Measurements from ENCODE around the gene DMRTA1.
"Not testable (repeated sequence)": the region's sequence is repeated elsewhere in the genome, so short reads cannot be mapped to it uniquely, and the experiment has no call there.

Gene DMRTA1

DNA sequence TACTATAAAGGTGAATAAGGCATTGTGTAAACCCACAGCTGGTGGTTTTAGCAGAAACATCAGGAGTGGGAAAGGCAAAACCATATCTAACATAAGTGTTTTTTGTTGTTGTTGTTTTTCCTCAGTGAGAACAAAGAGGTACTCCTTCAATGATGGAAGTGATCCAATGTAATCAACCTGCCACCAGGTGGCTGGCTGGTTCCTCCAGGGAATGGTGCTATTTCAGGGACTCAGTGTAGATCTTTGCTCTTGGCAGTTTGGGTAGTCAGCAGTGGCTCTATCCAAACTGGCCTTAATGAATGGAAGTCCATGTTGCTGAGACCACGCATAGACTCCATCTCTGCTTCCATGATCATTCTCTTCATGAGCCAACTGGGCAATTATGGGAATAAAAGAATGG is 10.8 kb downstream of the DMRTA1 start:
- DNase-seq (ENCODE audit: low read depth in 1 of 2, low spot score in 1 of 2), result no peak

DNA sequence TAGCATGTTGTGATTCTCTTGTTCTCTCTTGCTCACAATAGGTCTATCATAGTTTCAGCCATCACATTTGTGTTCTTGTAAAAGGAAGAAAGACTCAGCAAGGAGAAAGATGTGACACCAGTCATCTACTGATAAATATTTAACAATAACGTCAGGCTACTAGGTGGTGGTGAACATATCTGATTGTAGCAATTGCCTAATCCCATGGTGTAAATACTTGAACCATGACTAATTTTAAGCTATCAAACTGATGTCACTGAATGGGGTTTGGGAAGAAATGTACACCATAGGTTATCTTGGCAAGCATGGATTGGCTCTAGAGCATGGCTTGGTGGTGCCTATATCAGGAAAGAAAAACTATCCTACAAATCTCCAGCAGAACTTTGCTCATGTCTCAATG is 16.6 kb downstream of the DMRTA1 start:
- DNase-seq (ENCODE audit: low read depth in 1 of 2, low spot score in 1 of 2), result no peak

DNA sequence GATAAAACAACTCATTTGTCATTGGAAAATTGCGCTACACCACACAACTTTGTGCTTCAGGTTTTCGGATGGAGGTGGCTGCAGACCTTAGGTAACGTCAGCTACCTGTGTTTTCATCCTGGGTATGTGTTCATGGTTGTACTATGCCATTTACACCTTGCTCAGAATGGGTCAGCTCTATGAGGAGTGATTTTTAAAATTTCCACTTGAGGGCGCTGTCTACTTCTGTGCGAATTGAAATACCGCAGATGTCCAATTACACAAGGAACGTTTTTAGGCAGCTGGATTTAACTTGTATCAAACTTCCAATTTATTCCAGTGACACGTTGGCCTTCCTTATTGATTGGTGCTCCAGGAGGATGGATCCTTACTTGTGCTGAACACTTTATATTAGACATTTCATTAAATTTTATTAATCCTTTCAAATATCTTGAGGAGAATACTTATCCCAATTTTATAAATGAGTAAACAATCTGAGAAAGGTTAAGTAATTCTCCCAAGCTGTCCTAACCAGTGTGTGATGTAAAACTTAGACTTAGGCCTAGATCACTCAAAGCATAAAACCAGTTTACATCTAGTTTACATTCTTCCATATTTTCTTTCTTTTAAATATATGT is 23.4 kb downstream of the DMRTA1 start:
- no peak for DNase-seq (ENCODE audit: low read depth in 1 of 2, low spot score in 1 of 2)

DNA sequence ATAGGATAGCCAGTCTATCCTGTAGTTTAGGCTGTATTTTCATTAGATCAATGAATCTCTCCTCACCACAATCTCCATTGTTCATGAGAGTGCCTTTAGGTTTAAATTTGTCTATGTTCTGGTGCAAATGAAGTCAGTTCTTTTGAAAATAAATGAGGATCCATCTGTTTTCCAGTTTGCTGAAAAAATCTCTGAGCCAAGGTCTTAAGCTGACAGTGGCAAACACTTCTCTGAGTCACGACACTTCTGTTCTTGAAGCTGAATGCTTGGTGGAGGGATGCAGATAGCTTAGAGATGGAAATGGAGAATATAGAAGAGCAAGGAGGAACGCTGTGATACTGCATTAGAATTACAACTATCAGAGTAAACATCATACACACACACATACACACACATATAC is 34.9 kb downstream of the DMRTA1 start:
- DNase-seq (ENCODE audit: low read depth in 1 of 2, low spot score in 1 of 2), result no peak

DNA sequence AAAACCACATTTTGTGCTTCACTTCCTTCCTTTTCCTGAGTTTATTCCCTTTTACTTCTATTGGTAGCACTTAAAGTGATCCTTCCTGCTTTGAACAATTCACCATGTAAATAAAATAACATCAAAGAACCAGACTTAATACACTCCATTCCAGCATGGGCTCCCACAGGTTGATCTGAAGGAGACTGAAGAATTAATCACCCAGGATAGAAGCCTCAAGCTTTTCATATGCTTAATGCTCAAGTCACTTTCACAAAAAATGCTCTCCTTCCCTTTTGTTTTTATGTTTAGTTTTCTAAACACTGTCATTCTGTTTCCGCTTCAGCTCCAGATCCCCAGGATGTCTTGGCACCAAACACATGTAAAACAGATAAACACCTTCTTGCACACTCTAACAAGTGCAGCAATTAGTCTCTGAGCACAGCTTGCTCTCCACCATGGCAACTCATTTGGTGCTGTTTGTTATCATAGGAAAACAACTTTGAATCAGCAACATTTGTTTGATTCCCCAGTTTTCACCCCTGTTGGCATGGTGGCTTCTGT is 37.0 kb downstream of the DMRTA1 start:
- DNase-seq (ENCODE audit: low read depth in 1 of 2, low spot score in 1 of 2), result no peak

DNA sequence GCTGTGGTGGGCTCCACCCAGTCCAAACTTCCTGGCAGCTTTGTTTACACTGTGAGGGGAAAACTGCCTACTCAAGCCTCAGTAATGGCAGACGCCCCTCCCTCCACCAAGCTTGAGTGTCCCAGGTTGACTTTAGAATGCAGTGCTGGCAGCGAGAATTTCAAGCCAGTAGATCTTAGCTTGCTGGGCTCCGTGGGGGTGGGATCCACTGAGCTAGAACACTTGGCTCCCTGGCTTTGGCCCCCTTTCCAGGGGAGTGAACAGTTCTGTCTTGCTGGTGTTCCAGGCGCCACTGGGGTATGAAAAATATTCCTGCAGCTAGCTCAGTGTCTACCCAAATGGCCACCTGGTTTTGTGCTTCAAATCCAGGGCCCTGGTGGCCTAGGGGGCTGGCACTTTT is 49.6 kb downstream of the DMRTA1 start:
- DNase-seq (ENCODE audit: low read depth in 1 of 2, low spot score in 1 of 2), result not testable (repeated sequence)
